GM12878 (cell line): Measurements from ENCODE around the gene INHBA.

Source experiments
- EZH2 ChIP-seq: IDR thresholded peaks from 2 replicates; pipeline ENCODE4 v1.6.1; 2012; ENCODE audit warnings: low read depth, mild to moderate bottlenecking, control low read depth, inconsistent platforms, low read length, borderline replicate concordance; ENCODE audit not compliant: control insufficient read depth
- TBL1XR1 ChIP-seq: IDR thresholded peaks from 2 replicates; pipeline ENCODE4 v1.6.1; 2012; ENCODE audit warnings: low read depth, low read length, improper control_type of control experiment
- TF ChIP-seq, protein P1 (sequence below), 3 experiments: IDR thresholded peaks in 2 of 3; conservative IDR thresholded peaks in 1 of 3; 2 replicates each; pipeline ENCODE4 v1.5.1; 2011; ENCODE audit warnings: low read depth in 3 of 3, low read length in 3 of 3, mild to moderate bottlenecking in 3 of 3, control low read depth in 2 of 3, moderate library complexity in 2 of 3, inconsistent platforms in 1 of 3, mixed read lengths in 1 of 3; ENCODE audit not compliant: control insufficient read depth in 2 of 3, insufficient read depth in 1 of 3; ENCODE audit errors: extremely low read depth in 1 of 3

DNA sequence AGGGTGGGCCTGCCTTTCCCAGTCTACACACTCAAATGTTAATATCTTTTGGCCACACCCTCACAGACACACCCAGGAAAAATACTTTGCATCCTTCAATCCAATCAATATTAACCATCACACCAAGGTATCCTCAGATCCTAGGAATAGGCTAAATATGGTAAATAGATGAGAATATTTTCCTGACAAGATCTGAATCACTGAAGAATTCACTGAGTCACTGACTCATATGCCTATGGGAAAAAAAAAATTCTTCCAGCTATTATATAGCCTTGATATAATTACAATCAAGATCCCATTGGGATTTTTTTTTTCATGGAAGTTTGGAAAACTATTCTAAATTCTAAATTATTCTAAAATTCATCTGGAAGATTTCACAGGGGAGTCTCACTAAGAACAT is 65.8 kb downstream of the INHBA start:
- TF ChIP-seq, protein P1, sequence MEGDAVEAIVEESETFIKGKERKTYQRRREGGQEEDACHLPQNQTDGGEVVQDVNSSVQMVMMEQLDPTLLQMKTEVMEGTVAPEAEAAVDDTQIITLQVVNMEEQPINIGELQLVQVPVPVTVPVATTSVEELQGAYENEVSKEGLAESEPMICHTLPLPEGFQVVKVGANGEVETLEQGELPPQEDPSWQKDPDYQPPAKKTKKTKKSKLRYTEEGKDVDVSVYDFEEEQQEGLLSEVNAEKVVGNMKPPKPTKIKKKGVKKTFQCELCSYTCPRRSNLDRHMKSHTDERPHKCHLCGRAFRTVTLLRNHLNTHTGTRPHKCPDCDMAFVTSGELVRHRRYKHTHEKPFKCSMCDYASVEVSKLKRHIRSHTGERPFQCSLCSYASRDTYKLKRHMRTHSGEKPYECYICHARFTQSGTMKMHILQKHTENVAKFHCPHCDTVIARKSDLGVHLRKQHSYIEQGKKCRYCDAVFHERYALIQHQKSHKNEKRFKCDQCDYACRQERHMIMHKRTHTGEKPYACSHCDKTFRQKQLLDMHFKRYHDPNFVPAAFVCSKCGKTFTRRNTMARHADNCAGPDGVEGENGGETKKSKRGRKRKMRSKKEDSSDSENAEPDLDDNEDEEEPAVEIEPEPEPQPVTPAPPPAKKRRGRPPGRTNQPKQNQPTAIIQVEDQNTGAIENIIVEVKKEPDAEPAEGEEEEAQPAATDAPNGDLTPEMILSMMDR (IDR thresholded peaks at IDR 0.05 in 2 of 3, conservative IDR thresholded peaks at IDR 0.05 in 1 of 3; ENCODE audit: control insufficient read depth in 2 of 3, extremely low read depth in 1 of 3, insufficient read depth in 1 of 3, low read depth in 3 of 3, low read length in 3 of 3): no peak
- TF ChIP-seq EZH2: no peak
- no peak for TF ChIP-seq TBL1XR1
